ENCODE results near the gene MAPK8.

GRCh38 chr10:48468130-48468790 is 161.8 kb downstream of the MAPK8 start:
- TF ChIP-seq YY1 (IDR thresholded peaks at IDR 0.05; ENCODE audit: insufficient read depth, insufficient read length) (no peak), ZNF274 (IDR thresholded peaks at IDR 0.05; ENCODE audit: low read depth, low read length) (no peak)
